Measurements from ENCODE around the gene PCMT1.
"Not testable (repeated sequence)": the region's sequence is repeated elsewhere in the genome, so short reads cannot be mapped to it uniquely, and the experiment has no call there.

The PCMT1 gene

GRCh38 chr6:149749594-149750135 is at the start of gene PCMT1:
Gene PCMT1, plus strand, starts transcription at chr6:149749741. Its CDS starts 161 bp downstream, at chr6:149749902.
- peak; percentile 82 to 92 (median 84) for DNase-seq

- no peak for DNase-seq
These were observed 47.8 kb upstream of the PCMT1 start for GRCh38 chr6:149701714-149702113.

- DNase-seq = no peak
These were observed 37.8 kb upstream of the PCMT1 start for GRCh38 chr6:149711711-149712110.

- DNase-seq = no peak
These were observed 35.1 kb upstream of the PCMT1 start for GRCh38 chr6:149714442-149714841.

- no peak for DNase-seq
These were observed 33.2 kb upstream of the PCMT1 start for GRCh38 chr6:149716181-149716963.

- DNase-seq = no peak
These were observed 32.3 kb upstream of the PCMT1 start for GRCh38 chr6:149717255-149717587.

GRCh38 chr6:149717588-149718458 is 31.7 kb upstream of the PCMT1 start, which contains the start of gene LATS1:
Gene LATS1, minus strand, starts transcription at chr6:149718101. Its CDS starts 15,975 bp downstream, at chr6:149702126.
- peak; percentile 86 to 93 (median 88) for DNase-seq

GRCh38 chr6:149719531-149719930 is 30.0 kb upstream of the PCMT1 start:
- no peak for DNase-seq

GRCh38 chr6:149723262-149723661 is 26.3 kb upstream of the PCMT1 start:
- DNase-seq = no peak

GRCh38 chr6:149723771-149724417 is 25.6 kb upstream of the PCMT1 start:
- DNase-seq = peak in 3 of 6 experiments; percentile 13 to 36 (median 31)

- DNase-seq = no peak
These were observed 23.8 kb upstream of the PCMT1 start for GRCh38 chr6:149725785-149726184.

- DNase-seq = peak in 3 of 6 experiments; percentile 9 to 20 (median 15)
These were observed 21.6 kb upstream of the PCMT1 start for GRCh38 chr6:149727793-149728498.

- no peak for DNase-seq
These were observed 20.9 kb upstream of the PCMT1 start for GRCh38 chr6:149728499-149729234.

GRCh38 chr6:149729824-149730223 is 19.7 kb upstream of the PCMT1 start:
- DNase-seq = no peak

- no peak for DNase-seq
These were observed 16.3 kb upstream of the PCMT1 start for GRCh38 chr6:149733089-149733720.

GRCh38 chr6:149734915-149735314 is 14.6 kb upstream of the PCMT1 start:
- DNase-seq = no peak

GRCh38 chr6:149745252-149745651 is 4.3 kb upstream of the PCMT1 start:
- not testable (repeated sequence) for DNase-seq

- peak; percentile 80 to 90 (median 84) for DNase-seq
These were observed 3.2 kb upstream of the PCMT1 start, which contains the start of gene NUP43 for GRCh38 chr6:149746147-149746946. Gene NUP43, minus strand, starts transcription at chr6:149746529. Its CDS starts 34 bp downstream, at chr6:149746495.

GRCh38 chr6:149749082-149749593 is 403 bp upstream of the PCMT1 start:
- not testable (repeated sequence) for DNase-seq

GRCh38 chr6:149750136-149750609 is 632 bp downstream of the PCMT1 start:
- peak in 2 of 6 experiments; percentile 13 to 38 for DNase-seq

All from stimulated activated naive CD4-positive, alpha-beta T cell (primary cell).